ENCODE measurements around the gene RAB8A. TPM values are rescaled to one million over a fixed set of nuclear protein-coding genes. Genes with fewer than 3 reads are reported as not detected.

Gene RAB8A
- total and polyA plus RNA-seq, 8 donors, result 64.9 to 102 (median 73.0) TPM

GRCh38 chr19:16113727-16114126 lies 2.0 kb downstream of the RAB8A start:
- H3K9me3 ChIP-seq, result no peaks in the 10 kb centered on the region
- ATAC-seq (no peak), DNase-seq (no peak)
- H3K36me3 ChIP-seq, result peaks cover 0 to 38% of the 10 kb centered on the region in 2 donors
- TF ChIP-seq CTCF (IDR thresholded peaks at IDR 0.05), result no peak
- no peaks in the 10 kb centered on the region for H3K27me3 ChIP-seq
- H3K27ac ChIP-seq, result no peak overlapping the region
- no peak overlapping the region for H3K4me3 ChIP-seq
- peaks cover 10 to 70% of the 10 kb centered on the region in 2 donors for H3K4me1 ChIP-seq
- intact Hi-C loops (cut with DNase I), result no loop called here

- intact Hi-C loops (cut with DNase I), result no loop called here
- Histone ChIP-seq H3K27ac (peak overlapping the region in 1 of 2 donors; percentile 28), H3K4me1 (peaks cover 10 to 87% of the 10 kb centered on the region in 2 donors), H3K27me3 (no peaks in the 10 kb centered on the region), H3K36me3 (peaks cover 0 to 55% of the 10 kb centered on the region in 2 donors), H3K9me3 (no peaks in the 10 kb centered on the region), H3K4me3 (no peak overlapping the region)
- ATAC-seq (no peak), DNase-seq (peak in 1 of 4 donors; percentile 42)
- no peak for TF ChIP-seq CTCF (IDR thresholded peaks at IDR 0.05)
Measured at GRCh38 chr19:16115301-16116039, 3.8 kb downstream of the RAB8A start.

- intact Hi-C loops (cut with DNase I), result no loop called here
- no peaks in the 10 kb centered on the region for H3K9me3 ChIP-seq
- no peak for TF ChIP-seq CTCF (IDR thresholded peaks at IDR 0.05)
Measured at GRCh38 chr19:16116067-16116466, 4.4 kb downstream of the RAB8A start.

GRCh38 chr19:16117594-16118033 lies 5.9 kb downstream of the RAB8A start:
- Histone ChIP-seq H3K9me3 (no peaks in the 10 kb centered on the region), H3K4me1 (peaks cover 5 to 75% of the 10 kb centered on the region in 2 donors)
- no peak for ATAC-seq

More at GRCh38 chr19:16116067-16116466, 4.4 kb downstream of the RAB8A start:
- peaks cover 10 to 81% of the 10 kb centered on the region in 2 donors for H3K4me1 ChIP-seq
- no peak overlapping the region for H3K27ac ChIP-seq
- DNase-seq (no peak), ATAC-seq (no peak)
- H3K27me3 ChIP-seq, result no peaks in the 10 kb centered on the region
- peaks cover 0 to 61% of the 10 kb centered on the region in 2 donors for H3K36me3 ChIP-seq
- H3K4me3 ChIP-seq, result no peak overlapping the region

More at GRCh38 chr19:16117594-16118033, 5.9 kb downstream of the RAB8A start:
- Histone ChIP-seq H3K36me3 (peaks cover 0 to 77% of the 10 kb centered on the region in 2 donors), H3K27ac (peak overlapping the region in 1 of 2 donors; percentile 70), H3K4me3 (no peak overlapping the region), H3K27me3 (no peaks in the 10 kb centered on the region)
- intact Hi-C loops (cut with DNase I), result no loop called here
- TF ChIP-seq CTCF (IDR thresholded peaks at IDR 0.05), result no peak
- DNase-seq, result no peak
